K562 (cell line): ENCODE measurements around the gene CBX8. TPM values are rescaled to one million over a fixed set of nuclear protein-coding genes. Genes with fewer than 3 reads are reported as not detected.

ENCODE experiments used
- BACH1 ChIP-seq: fragments of 200-800 bp; sonication (Bioruptor generic); IDR thresholded peaks from 2 replicates; pipeline ENCODE4 v1.6.1; 2016; ENCODE audit warnings: missing genetic modification characterization, missing compliant biosample characterization
- EHMT2 ChIP-seq: fragments of 450-650 bp; IDR thresholded peaks from 2 replicates; pipeline ENCODE4 v1.6.1; 2018; ENCODE audit warnings: antibody characterized with exemption
- FOSL1 ChIP-seq: fragments of 200-800 bp; sonication (Bioruptor generic); conservative IDR thresholded peaks from 2 replicates; pipeline ENCODE4 v1.6.1; 2016; ENCODE audit warnings: missing genetic modification characterization, missing compliant biosample characterization
- FOXJ2 ChIP-seq: fragments of 200-800 bp; sonication (Bioruptor generic); IDR thresholded peaks from 2 replicates; pipeline ENCODE4 v1.6.1; 2016; ENCODE audit warnings: missing genetic modification characterization, missing compliant biosample characterization
- FOXK2 ChIP-seq, 2 experiments: fragments of 450-650 bp; IDR thresholded peaks in 1 of 2; conservative IDR thresholded peaks in 1 of 2; 2 replicates each; pipeline ENCODE4 v1.6.1; 2016; ENCODE audit warnings: low read depth in 2 of 2, mild to moderate bottlenecking in 1 of 2
- GTF2F1 ChIP-seq: IDR thresholded peaks from 2 replicates; pipeline ENCODE4 v1.6.1; 2011; ENCODE audit warnings: low read depth, low read length, improper control_type of control experiment
- HDAC8 ChIP-seq: fragments of 450-650 bp; IDR thresholded peaks from 2 replicates; pipeline ENCODE4 v1.6.1; 2016; ENCODE audit warnings: mild to moderate bottlenecking, missing genetic modification characterization, moderate library complexity, missing compliant biosample characterization
- NELFE ChIP-seq: IDR thresholded peaks from 2 replicates; pipeline ENCODE4 v1.6.1; 2011; ENCODE audit warnings: mild to moderate bottlenecking; ENCODE audit not compliant: insufficient read depth, insufficient read length
- NFATC3 ChIP-seq: fragments of 450-650 bp; IDR thresholded peaks from 2 replicates; pipeline ENCODE4 v1.6.1; 2017; ENCODE audit warnings: mild to moderate bottlenecking
- PTRF ChIP-seq: fragments of 450-650 bp; IDR thresholded peaks from 2 replicates; pipeline ENCODE4 v1.6.1; 2016; ENCODE audit warnings: mild to moderate bottlenecking, missing genetic modification characterization, missing compliant biosample characterization
- RFX5 ChIP-seq: IDR thresholded peaks from 2 replicates; pipeline ENCODE4 v1.6.1; 2011; ENCODE audit warnings: low read depth, mild to moderate bottlenecking, improper control_type of control experiment, low read length
- RFX7 ChIP-seq: fragments of 250-450 bp; sonication (Bioruptor Pico); IDR thresholded peaks from 2 replicates; pipeline ENCODE4 v1.5.1; 2021; ENCODE audit warnings: mild to moderate bottlenecking
- SIX5 ChIP-seq, 2 experiments: IDR thresholded peaks; 2 replicates each; pipeline ENCODE4 v1.6.1; 2011; ENCODE audit warnings: low read length in 2 of 2, borderline replicate concordance in 1 of 2, low read depth in 1 of 2, mild to moderate bottlenecking in 1 of 2, moderate library complexity in 1 of 2; ENCODE audit not compliant: insufficient read depth in 1 of 2
- SMAD1 ChIP-seq: fragments of 150-350 bp; IDR thresholded peaks from 2 replicates; pipeline ENCODE4 v1.6.1; 2014; ENCODE audit warnings: low read length, low read depth; ENCODE audit not compliant: partially characterized antibody
- TBP ChIP-seq: optimal IDR thresholded peaks from 2 replicates; pipeline ENCODE3; 2011; ENCODE audit warnings: low read depth, low read length, improper control_type of control experiment
- TCF3 ChIP-seq: sonication (generic); formaldehyde crosslinking; IDR thresholded peaks from 2 replicates; pipeline ENCODE4 v1.4.0; 2020; ENCODE audit warnings: mild to moderate bottlenecking, missing genetic modification reagents
- TRIM24 ChIP-seq, 2 experiments: fragments of 450-650 bp; IDR thresholded peaks; 2 replicates each; pipeline ENCODE4 v1.6.1; 2016
- USF2 ChIP-seq: sonication (generic); formaldehyde crosslinking; IDR thresholded peaks from 2 replicates; pipeline ENCODE4 v1.5.0; 2020; ENCODE audit warnings: missing genetic modification reagents
- ZBTB9 ChIP-seq: fragments of 450-650 bp; formaldehyde crosslinking; IDR thresholded peaks from 2 replicates; pipeline ENCODE4 v1.4.0; 2020; ENCODE audit warnings: mild to moderate bottlenecking, moderate library complexity
- ZFP36 ChIP-seq: fragments of 150-350 bp; IDR thresholded peaks from 2 replicates; pipeline ENCODE4 v1.6.1; 2018; ENCODE audit warnings: low read length, low read depth; ENCODE audit not compliant: partially characterized antibody
- ZNF197 ChIP-seq: fragments of 200-800 bp; sonication (Bioruptor generic); IDR thresholded peaks from 2 replicates; pipeline ENCODE4 v1.6.1; 2016; ENCODE audit warnings: low read depth, missing genetic modification characterization, missing compliant biosample characterization
- ZNF263 ChIP-seq: sonication (generic); formaldehyde crosslinking; IDR thresholded peaks from 2 replicates; pipeline ENCODE4 v1.8.0; 2022; ENCODE audit warnings: mild to moderate bottlenecking, missing genetic modification reagents, borderline replicate concordance
- ZNF592 ChIP-seq: fragments of 450-650 bp; IDR thresholded peaks from 2 replicates; pipeline ENCODE4 v1.6.1; 2017; ENCODE audit warnings: antibody characterized with exemption, mild to moderate bottlenecking
- ZNF717 ChIP-seq: fragments of 250-450 bp; sonication (Bioruptor Pico); IDR thresholded peaks from 2 replicates; pipeline ENCODE4 v1.5.0; 2021
- ZSCAN32 ChIP-seq: fragments of 450-650 bp; formaldehyde crosslinking; IDR thresholded peaks from 2 replicates; pipeline ENCODE4 v1.4.0; 2020; ENCODE audit warnings: mild to moderate bottlenecking, moderate library complexity
- polyA plus RNA-seq, 8 experiments: library from polyadenylated mRNA; depleted of rRNA in 4 of 8; stranded (reverse) in 5 of 8; unstranded in 3 of 8; fragments of >200 nt; fragmentation: Nextera tagmentation in 2 of 8; fragmentation: Illumina TruSeq in 1 of 8; extraction: Ambion mirVana in 2 of 8; extraction: Trizol in 1 of 8; gene quantifications; 2 replicates each; pipeline versions ENCODE4 v1.2.1 to v1.2.3, GENCODE V29; 2011 to 2014; ENCODE audit warnings: inconsistent platforms in 1 of 8, missing spikeins in 1 of 8
- total RNA-seq, 7 experiments: library from RNA; depleted of rRNA in 6 of 7; stranded (reverse); fragments of >200 nt in 6 of 7; fragmentation: Illumina TruSeq in 2 of 7; extraction: Trizol in 2 of 7; gene quantifications; 2 replicates each; pipeline versions ENCODE4 v1.2.1 to v1.2.3, GENCODE V29; 2011 to 2021; ENCODE audit warnings: low replicate concordance in 1 of 7

Gene CBX8
- total and polyA plus RNA-seq, 9 of the 15 experiments (the other 6 are each of a cell fraction or from before 2014, with no cell fraction given) = 0.08 to 11.9 (median 2.6) TPM

GRCh38 chr17:79819085-79819484 is 22.2 kb upstream of the CBX8 start (continued):
- TF ChIP-seq GTF2F1 = no peak
- no peak for TF ChIP-seq ZSCAN32
- peak; percentile 56 for TF ChIP-seq FOSL1
- TF ChIP-seq USF2 (CRISPR knock-in tag) = no peak
- no peak for TF ChIP-seq TRIM24 (IDR thresholded peaks at IDR 0.05)
- TF ChIP-seq FOXK2 (conservative IDR thresholded peaks at IDR 0.05 in 1 of 2, IDR thresholded peaks at IDR 0.05 in 1 of 2; ENCODE audit: low read depth in 2 of 2) = peak in 1 of 2 experiments; percentile 18; a peak in 1 of 4 replicates
- no peak for TF ChIP-seq RFX7 (CRISPR knock-in tag)
- no peak for TF ChIP-seq ZNF263 (CRISPR knock-in tag)
- TF ChIP-seq ZNF592 = no peak
- TF ChIP-seq ZBTB9 (CRISPR knock-in tag) = no peak
- peak; percentile 65 for TF ChIP-seq EHMT2
- peak; percentile 92 for TF ChIP-seq TCF3 (CRISPR knock-in tag)
- no peak for TF ChIP-seq SIX5 (IDR thresholded peaks at IDR 0.05; ENCODE audit: borderline replicate concordance in 1 of 2, insufficient read depth in 1 of 2, low read depth in 1 of 2, low read length in 2 of 2)
- TF ChIP-seq BACH1 (tag) = no peak
- TF ChIP-seq FOXJ2 (tag) = no peak
- TF ChIP-seq ZNF197 = no peak
- no peak for TF ChIP-seq ZFP36
- no peak for TF ChIP-seq PTRF (tag)
- no peak for TF ChIP-seq RFX5
- TF ChIP-seq NFATC3 = no peak
- no peak for TF ChIP-seq HDAC8
- no peak for TF ChIP-seq ZNF717 (CRISPR knock-in tag)
- TF ChIP-seq SMAD1 = no peak
- no peak for TF ChIP-seq TBP
- no peak for TF ChIP-seq NELFE
